PC-9 (cell line): ENCODE measurements around the gene HTATSF1.

Experiments
- EZH2 ChIP-seq: fragments of 200-600 bp; sonication (generic); IDR thresholded peaks from 2 replicates; pipeline ENCODE4 v1.8.0; 2017; ENCODE audit warnings: antibody characterized with exemption, low read depth
- TF ChIP-seq, protein P1 (sequence below): fragments of 200-600 bp; sonication (generic); conservative IDR thresholded peaks from 2 replicates; pipeline ENCODE4 v1.6.1; 2017; ENCODE audit warnings: mixed run types, antibody characterized with exemption, mild to moderate bottlenecking, moderate library complexity

DNA sequence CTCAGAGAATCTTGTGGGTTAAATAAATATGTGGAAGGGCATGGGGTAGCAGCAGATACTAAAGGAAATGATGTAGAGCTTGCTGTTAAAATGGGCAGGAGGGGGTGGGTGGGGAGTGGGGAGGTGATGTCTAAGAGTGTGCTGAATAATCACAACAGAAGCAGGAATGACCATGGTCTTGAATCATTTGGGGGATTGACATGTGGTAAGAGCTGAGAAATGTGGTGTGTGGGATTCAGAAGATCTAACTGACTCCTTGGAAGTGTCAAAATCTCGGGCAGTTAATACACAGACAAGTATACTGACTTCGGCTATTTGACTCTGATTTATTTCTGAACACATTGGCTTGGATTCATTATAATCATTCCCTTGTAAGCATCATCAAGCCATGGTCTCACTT is 41.4 kb downstream of the HTATSF1 start:
- TF ChIP-seq EZH2 = no peak
- TF ChIP-seq, protein P1, sequence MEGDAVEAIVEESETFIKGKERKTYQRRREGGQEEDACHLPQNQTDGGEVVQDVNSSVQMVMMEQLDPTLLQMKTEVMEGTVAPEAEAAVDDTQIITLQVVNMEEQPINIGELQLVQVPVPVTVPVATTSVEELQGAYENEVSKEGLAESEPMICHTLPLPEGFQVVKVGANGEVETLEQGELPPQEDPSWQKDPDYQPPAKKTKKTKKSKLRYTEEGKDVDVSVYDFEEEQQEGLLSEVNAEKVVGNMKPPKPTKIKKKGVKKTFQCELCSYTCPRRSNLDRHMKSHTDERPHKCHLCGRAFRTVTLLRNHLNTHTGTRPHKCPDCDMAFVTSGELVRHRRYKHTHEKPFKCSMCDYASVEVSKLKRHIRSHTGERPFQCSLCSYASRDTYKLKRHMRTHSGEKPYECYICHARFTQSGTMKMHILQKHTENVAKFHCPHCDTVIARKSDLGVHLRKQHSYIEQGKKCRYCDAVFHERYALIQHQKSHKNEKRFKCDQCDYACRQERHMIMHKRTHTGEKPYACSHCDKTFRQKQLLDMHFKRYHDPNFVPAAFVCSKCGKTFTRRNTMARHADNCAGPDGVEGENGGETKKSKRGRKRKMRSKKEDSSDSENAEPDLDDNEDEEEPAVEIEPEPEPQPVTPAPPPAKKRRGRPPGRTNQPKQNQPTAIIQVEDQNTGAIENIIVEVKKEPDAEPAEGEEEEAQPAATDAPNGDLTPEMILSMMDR = no peak
